Measurements from ENCODE around the gene ZNF484. TPM values are rescaled to one million over a fixed set of nuclear protein-coding genes. Genes with fewer than 3 reads are reported as not detected.
"Not testable (repeated sequence)": the region's sequence is repeated elsewhere in the genome, so short reads cannot be mapped to it uniquely, and the experiment has no call there.

ZNF484 gene
- total RNA-seq, 1 donor from 2014 or later: 4.0 TPM

DNA sequence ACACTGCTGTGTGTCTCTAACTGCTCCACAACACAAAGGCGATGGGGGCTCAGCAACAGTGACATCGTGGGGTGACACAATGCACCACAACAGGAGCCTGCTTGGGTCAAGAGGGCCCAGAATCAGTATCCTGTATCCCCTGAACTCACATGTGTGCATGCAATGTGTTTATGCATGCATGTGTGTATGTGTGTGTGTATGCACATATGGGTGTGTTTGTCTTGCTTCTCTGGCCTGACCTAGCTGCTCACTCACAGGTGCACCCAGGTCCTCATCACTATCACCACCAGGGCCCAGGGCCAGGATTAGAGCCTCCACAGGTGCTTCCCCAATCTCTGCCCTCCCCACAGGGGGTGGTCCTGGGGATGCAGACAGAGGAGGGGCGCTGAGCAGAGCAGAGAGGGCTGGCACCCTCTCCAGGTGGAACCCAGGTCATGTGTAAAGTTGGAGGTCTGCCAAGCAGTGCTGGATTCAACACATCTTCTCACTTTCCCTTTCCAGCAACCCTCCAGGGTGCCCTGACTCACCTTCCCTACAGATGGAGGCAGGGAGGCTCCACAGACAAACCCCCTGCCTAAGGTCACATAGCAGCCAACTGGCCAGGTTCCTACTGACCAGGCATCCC is 18.1 kb upstream of the ZNF484 start:
- TF ChIP-seq, protein P1, sequence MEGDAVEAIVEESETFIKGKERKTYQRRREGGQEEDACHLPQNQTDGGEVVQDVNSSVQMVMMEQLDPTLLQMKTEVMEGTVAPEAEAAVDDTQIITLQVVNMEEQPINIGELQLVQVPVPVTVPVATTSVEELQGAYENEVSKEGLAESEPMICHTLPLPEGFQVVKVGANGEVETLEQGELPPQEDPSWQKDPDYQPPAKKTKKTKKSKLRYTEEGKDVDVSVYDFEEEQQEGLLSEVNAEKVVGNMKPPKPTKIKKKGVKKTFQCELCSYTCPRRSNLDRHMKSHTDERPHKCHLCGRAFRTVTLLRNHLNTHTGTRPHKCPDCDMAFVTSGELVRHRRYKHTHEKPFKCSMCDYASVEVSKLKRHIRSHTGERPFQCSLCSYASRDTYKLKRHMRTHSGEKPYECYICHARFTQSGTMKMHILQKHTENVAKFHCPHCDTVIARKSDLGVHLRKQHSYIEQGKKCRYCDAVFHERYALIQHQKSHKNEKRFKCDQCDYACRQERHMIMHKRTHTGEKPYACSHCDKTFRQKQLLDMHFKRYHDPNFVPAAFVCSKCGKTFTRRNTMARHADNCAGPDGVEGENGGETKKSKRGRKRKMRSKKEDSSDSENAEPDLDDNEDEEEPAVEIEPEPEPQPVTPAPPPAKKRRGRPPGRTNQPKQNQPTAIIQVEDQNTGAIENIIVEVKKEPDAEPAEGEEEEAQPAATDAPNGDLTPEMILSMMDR (conservative IDR thresholded peaks at IDR 0.05; ENCODE audit: low read depth, low read length): no peak
- no peak for DNase-seq (ENCODE audit: low read depth)
- no peak overlapping the region for H3K4me3 ChIP-seq (ENCODE audit: low read depth, low read length)

DNA sequence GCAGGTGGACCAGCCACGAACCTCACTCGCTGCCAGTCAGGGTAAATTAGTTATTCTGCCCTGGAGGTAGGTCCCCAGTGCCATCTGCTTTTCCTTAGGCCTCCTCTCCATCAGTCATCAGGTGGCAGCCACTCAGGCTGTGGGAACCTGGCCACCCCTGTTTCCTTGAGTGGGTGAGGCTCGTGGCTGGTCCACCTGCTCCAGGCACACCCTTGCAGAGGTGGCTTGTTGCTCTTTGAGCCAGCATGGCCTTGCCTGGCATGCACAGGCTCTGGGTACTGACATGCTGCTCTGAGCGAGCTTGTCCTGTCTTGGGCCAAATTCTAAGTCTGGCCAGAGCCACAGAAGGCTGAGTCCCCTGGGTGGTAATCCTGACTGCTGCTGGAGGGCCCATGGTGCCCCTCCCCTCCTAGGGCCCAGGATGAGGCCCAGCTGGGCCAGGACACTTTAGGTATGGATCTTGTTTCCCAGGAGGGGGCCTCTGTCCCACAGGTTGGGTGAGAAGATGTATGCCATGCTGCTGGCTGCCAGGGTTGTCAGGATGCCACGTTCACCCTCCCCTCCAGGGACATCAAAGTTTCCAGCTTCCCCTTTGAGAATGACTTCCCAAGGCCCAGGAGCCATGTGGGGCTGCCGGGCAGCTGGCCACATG is 17.0 kb upstream of the ZNF484 start:
- DNase-seq (ENCODE audit: low read depth): no peak
- TF ChIP-seq, protein P1 (conservative IDR thresholded peaks at IDR 0.05; ENCODE audit: low read depth, low read length): no peak
- no peak overlapping the region for H3K4me3 ChIP-seq (ENCODE audit: low read depth, low read length)

DNA sequence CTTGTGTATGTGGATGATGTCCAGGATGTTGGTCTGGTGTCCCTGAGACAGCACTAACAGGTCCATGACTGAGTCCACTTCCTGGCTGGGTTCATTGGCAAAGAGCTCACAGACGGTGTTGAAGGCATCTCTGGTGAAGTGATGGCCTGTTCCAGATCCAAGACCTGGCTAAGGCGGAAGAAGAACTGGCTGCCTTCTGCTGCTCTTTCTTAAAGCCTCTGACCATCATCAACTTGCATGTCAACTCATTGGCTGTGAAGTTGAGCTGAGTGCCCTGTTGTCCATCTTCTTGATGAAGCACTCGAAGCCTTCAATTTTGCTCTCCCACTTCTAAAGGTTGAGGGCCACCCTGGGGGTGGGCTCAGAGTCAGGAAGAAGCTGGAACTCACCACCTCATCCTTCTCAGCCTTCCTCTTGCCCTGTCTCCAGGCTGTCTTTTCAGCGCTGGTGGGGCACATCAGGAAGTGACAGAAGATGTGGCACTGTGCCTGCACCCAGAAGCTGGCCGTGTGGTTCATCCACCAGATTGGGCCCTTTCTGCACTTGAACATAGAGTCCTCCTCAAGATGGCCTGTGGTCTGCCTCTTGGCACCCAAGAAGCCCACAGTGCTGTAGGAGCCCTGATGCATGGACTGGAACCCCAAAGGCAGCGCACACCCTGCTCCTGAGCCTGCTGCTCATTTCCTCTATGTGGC is 16.2 kb upstream of the ZNF484 start:
- H3K4me3 ChIP-seq (ENCODE audit: low read depth, low read length); DNase-seq (ENCODE audit: low read depth): not testable (repeated sequence)

DNA sequence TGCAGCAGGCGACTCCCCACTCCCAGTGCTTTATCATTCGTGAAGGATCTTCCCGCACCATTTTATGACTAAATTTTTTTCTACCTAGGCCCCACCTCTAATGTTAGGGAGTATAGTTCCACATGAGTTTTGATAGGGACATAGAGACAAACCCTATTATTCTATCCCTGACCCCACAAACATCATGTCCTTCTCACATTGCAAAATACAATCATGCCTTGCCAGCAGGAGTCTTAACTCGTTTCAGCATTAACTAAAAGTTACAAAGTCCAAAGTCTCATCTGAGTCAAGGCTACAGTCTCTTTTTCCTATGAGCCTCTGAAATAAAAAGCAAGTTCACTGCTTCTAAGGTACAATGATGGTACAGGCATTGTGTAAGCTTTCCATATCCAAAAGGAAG is 14.4 kb upstream of the ZNF484 start:
- not testable (repeated sequence) for H3K4me3 ChIP-seq (ENCODE audit: low read depth, low read length)
- DNase-seq (ENCODE audit: low read depth): peak; percentile 9

- no peak overlapping the region for H3K4me3 ChIP-seq (ENCODE audit: low read depth, low read length)
- no peak for DNase-seq (ENCODE audit: low read depth)
- TF ChIP-seq, protein P1 (conservative IDR thresholded peaks at IDR 0.05; ENCODE audit: low read depth, low read length): no peak
These were observed 12.9 kb upstream of the ZNF484 start for GRCh38 chr9:92890761-92891160.

DNA sequence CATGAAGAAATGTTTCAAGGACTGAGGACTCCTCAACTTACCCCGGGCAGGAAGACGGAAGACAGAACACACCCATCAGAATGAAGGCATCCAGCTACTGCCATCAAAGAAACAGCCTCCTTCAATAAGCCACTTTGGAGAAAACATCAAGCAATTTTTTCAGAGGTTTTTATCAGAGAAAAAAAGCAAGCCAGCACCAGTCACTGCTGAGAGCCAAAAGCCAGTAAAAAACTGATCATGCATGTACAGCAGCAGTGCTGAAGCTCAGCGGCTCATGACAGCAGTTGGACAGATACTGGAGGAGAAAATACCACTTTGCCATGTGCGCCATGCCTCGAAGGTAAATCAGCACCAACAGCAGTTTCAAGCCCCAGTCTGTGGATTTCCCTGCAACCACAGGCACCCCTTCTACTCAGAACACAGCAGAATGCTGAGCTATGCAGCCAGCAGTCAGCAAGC is 10.1 kb upstream of the ZNF484 start:
- H3K4me3 ChIP-seq (ENCODE audit: low read depth, low read length): no peak overlapping the region
- TF ChIP-seq, protein P1 (conservative IDR thresholded peaks at IDR 0.05; ENCODE audit: low read depth, low read length): no peak
- DNase-seq (ENCODE audit: low read depth): peak; percentile 15

GRCh38 chr9:92886846-92887610 is 9.2 kb upstream of the ZNF484 start:
- H3K4me3 ChIP-seq (ENCODE audit: low read depth, low read length); DNase-seq (ENCODE audit: low read depth): not testable (repeated sequence)

GRCh38 chr9:92883666-92884405 is 6.0 kb upstream of the ZNF484 start:
- not testable (repeated sequence) for H3K4me3 ChIP-seq (ENCODE audit: low read depth, low read length); DNase-seq (ENCODE audit: low read depth)
- TF ChIP-seq, protein P1 (conservative IDR thresholded peaks at IDR 0.05; ENCODE audit: low read depth, low read length): peak; percentile 11

Measured in epithelial cell of proximal tubule (primary cell).